Embryonic facial prominence (tissue), 1 donor: ENCODE data around the gene RNPEP.
"Not testable (repeated sequence)": the region's sequence is repeated elsewhere in the genome, so short reads cannot be mapped to it uniquely, and the experiment has no call there.

Experiments
- DNase-seq: peaks from one replicate; pipeline ENCODE4 v3.0.0-alpha.2; 2016; ENCODE audit errors: extremely low spot score

Gene RNPEP

DNA sequence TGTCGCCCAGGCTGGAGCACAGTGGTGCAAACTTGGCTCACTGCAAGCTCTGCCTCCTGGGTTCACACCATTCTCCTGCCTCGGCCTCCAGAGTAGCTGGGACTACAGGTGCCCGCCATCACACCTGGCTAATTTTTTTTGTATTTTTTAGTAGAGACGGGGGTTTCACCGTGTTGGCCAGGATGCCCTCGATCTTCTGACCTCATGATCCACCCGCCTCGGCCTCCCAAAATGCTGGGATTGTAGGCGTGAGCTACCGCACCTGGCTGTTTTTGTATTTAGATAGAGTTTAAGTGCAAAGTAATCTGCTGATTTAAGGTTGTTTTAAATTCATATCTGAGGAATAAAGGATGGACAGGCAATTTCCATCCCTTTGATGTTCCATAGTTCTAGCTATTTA lies 20.1 kb upstream of the RNPEP start:
- DNase-seq = not testable (repeated sequence)

DNA sequence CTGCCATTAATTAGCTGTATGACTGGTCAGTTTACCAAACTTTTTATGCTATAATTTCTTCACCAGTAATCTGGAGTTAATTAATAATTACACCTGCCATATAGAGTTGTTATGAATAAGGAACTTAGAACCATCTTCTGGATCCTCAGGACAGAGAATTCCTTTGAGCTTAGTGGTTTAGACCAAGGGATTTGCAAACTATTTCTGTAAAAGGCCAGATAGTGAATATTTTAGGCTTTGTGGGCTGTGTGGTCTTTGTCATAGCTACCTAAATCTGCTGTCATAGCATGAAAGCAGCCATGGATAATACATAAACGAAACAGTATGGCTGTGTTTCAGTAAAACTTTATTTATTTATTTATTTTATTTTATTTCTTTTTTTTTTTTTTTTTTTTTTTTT lies 18.2 kb upstream of the RNPEP start:
- DNase-seq = no peak

DNA sequence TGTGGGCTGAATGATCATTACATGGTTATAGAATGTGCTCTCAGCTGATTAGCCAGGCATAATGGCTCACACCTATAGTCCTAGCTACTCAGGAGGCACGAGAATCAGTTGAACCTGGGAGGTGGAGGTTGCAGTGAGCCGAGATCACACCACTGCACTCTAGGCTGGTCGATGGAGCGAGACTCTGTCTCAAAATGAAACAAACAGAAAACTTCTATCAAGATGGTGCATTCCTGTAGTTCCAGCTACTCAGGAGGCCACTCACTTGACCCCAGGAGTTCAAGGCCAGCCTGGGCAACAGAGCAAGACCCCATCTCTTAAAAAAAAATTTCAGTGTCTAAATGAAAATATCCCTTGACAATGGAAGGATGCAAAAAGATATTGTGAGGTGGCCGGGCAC lies 16.3 kb upstream of the RNPEP start:
- DNase-seq = no peak

DNA sequence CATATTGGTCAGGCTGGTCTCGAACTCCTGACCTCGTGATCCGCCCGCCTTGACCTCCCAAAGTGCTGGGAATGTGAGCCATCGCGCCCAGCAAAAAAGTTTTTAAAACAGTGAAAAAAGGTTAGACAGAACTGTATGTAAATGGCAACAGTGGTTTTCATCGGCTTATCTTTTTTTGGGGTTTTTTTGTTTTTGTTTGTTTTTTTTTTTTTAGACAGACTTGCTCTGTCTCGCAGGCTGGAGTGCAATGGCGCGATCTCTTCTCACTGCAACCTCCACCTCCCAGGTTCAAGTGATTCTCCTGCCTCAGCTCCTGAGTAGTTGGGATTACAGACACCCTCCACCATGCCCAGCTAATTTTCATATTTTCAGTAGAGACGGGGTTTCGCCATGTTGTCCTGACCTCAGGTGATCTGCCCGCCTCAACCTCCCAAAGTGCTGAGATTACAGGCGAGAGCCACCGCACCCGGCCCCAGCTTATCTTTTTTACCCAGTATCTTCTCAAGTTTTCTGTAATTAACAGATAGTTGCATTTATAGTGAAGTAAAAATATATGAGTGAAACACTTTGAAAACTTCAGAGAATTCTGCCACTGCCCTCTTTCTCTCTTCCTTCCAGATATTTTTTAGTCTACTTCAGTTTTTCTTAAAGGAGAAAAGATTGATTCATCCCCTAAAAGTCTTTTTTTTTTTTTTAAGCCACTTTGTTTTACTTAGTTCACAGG lies 14.1 kb upstream of the RNPEP start:
- DNase-seq = no peak

DNA sequence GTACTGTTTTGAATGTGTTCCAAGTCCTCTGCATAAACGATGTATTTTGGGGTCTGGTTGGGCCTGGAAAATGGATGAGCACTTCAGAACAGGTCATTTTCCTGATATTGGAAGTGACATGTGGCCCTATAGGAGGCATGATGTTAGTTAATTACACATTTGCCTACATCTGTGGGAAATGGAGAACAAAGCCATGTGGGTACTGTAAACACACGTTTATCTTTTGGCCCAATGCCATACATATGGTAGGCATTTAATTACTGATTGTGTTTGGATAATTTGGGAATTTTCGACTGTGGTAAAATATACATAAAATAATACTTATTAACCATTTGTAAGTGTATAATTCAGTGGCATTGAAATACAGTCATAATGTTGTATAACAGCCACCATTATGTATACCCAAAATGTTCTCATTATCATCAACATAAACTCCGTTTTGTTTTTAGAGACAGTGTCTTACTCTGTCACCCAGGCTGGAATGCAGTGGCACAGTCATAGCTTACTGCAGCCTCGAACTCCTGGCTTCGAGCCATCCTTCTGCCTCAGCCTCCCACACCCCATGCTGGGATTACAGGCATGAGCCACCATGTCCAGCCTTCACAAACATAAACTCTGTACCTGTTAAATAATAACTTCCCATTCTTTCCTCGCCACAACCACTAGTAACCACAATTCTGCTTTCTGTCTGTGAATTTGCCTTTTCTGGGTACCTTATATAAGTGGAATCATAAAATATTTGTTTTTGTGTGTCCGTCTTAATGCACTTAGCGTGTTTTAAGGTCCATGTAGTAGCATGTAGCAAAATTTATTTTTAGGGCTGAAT lies 11.9 kb upstream of the RNPEP start:
- no peak for DNase-seq

DNA sequence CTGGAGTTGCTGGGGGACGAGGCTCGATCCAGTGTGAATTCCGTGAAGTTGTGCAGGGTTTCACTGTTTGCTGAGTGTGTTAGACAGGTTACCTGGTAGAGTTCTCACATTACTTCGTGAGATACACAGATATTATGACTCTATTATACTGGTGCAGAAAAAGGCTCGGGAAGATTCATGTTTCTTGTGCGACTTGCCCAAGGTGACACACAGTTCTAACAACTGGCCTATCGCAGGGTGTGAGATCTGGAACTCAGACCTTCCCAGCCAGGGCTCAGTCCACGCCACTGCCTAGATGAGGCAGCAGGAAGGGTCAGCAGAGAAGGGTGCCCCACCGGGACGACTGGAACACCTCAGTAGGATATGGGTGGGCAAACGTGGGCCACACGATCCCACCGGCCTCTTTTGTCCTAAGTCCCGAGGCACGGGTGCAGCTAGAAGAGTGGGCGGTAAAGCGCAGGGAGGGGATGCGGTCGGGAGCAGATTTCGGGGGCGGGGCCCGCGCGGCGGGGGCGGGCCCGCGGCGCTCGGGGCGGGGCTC lies 296 bp upstream of the RNPEP start:
- DNase-seq = no peak

DNA sequence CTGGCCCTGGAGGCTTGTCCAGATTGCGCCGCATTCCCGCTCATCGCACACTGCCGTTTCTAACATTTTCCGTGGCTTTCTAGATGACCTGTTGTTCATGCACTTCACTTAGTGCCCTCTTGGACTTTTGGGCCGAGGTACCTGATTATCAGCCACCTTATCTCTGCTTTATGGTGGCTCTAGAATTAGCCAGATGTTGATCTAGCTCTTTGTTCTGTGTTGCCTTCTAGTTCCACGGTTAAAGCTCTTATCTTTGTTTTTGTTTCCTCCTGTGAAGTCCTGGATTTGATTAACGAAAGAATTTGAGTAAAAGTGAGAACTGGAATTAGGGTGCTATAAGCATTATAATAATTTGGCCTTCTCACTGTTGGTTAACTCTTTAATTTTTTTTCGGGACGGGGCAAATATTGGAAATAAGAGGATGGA lies 945 bp downstream of the RNPEP start:
- no peak for DNase-seq

DNA sequence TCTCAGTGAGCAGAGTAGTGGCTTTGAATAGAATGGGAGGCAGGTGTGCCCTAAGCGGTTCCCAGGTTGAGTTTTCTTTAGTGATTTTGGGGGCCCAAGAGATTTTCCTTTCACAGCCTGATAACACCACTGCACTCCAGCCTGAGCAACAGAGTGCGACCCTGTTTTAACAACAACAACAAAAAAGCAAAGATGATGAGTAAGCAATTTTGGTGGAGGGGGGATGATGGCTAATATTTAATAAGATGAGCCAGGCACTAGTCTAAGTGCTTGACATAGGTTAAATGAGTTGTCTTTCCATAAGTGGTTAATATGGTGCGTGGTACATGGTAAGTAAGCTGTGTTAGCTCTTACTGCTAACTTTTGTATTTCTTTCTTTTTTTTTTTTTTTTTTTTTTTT lies 2.0 kb downstream of the RNPEP start:
- DNase-seq = no peak

DNA sequence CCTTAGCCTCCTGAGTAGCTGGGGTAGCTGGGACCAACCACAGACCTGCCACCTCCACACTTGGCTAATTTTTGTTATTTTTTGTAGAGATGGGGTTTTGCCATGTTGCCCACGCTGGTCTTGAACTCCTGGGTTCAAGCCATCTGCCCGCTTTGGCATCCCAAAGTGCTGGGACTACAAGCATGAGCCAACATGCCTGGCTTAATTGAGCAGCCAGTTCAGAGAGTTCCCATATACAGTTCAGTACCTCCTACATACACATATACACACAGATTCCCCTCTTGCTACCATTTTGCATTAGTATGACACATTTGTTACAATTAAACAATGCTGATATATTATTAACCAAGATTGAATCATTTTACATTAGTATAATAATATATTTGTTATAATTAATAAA lies 2.9 kb downstream of the RNPEP start:
- DNase-seq = no peak

DNA sequence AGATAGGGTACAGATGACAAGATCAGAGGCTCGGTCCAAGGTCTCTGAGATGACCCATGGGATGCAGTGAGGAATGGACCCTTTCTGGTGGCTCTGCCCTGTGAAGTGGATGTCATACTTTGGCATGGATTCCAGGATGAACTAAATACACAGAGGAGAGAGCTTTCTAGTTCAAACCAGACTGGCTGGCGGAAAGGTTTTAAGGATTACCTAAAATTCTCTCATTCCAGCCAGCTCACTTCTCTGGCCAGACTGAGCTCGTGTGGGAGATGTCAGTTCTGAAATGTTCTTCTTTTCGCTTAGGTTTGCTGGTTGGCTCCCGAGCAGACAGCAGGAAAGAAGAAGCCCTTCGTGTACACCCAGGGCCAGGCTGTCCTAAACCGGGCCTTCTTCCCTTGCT lies 6.2 kb downstream of the RNPEP start:
- DNase-seq = no peak

DNA sequence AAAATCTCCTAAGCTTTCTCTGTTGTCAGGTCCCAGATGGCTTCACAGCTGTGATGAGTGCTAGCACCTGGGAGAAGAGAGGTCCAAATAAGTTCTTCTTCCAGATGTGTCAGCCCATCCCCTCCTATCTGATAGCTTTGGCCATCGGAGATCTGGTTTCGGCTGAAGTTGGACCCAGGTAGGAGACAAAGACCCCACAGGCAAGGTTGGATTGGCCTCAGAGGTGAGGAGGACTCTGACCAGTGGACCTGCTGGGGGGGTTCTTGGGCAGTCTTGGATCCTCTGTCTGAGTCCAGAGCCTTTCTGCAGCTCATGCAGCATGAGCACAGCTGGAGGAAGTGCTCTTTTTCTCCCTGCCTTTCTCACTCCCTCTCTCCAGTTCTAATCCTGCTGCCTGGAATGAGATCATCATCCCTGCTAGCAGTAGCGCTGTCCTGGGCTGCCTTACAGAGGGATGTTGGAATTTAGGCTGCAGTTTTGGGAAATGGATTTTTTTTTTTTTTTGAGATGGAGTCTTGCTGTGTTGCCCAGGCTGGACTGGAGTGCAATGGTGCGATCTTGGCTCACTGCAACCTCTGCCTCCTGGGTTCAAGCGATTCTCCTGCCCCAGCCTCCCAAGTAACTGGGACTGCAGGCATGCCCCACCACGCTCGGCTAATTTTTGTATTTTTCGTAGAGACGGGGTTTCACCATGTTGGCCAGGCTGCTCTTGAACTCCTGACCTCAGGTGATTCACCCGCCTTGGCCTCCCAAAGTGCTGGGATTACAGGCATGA lies 7.1 kb downstream of the RNPEP start:
- DNase-seq = no peak

DNA sequence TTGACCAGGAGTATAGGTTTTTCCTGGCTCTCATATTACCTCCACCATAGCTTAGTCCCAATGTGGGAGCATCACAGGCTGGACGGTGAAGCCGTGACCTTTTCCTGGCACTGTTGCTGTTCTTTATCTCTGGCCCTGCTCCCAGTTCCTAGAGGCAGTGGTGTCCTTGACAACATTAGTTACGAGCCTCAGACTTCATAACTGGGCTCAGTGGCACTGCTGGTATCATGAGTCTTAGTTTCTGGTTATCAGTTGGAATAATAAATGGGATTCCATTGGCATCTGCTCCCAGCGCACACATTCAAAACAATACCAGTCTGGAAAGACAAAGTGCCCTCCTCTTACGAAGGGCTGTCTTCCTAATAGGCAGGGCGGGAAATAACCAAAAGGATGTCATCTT lies 8.0 kb downstream of the RNPEP start:
- DNase-seq = no peak

DNA sequence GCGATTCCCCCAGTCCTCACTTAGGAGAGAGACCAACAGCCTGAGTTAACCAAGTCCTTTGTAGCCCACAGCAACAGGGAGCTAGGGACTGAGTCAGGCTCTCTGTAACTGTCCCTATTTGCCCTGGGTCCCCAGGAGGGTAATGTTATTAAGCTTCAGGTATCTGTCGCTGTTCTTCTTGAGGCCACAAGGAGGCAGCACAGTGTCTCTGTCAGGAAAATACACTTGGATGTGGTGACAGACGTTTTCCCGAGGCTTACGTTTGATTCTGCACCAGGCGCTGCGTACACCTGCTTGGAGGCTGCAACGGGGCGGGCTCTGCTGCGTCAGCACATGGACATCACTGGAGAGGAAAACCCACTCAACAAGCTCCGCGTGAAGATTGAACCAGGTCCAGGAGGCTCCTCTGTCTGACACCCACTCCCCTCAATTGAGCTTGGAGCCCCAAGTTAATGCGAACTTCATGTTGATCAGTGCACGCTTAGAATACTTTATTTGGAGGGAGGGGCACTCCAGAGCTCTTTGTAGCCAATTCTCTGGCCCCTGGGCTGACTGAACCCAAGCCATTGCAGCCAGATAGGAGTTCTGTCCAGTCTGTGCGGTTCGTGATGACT lies 17.3 kb downstream of the RNPEP start:
- no peak for DNase-seq

DNA sequence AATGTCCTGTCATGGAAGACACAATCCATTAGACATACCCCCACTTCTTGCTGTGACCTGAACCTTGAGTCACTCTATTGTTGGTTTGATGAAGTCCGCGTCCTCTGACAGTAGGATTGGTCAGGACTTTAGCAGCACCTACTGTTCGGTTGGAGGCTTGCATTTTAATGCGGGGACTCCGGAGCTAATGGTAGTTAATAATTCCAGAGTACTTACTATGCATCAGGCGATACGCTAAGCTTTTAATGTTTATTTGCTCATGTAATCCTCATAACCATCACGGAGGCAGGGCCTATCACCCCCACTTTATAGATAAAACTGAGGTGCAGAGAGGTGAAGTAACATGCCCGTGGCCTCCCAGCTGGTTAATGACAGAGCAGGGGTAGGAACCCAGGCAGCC lies 20.1 kb downstream of the RNPEP start:
- no peak for DNase-seq

DNA sequence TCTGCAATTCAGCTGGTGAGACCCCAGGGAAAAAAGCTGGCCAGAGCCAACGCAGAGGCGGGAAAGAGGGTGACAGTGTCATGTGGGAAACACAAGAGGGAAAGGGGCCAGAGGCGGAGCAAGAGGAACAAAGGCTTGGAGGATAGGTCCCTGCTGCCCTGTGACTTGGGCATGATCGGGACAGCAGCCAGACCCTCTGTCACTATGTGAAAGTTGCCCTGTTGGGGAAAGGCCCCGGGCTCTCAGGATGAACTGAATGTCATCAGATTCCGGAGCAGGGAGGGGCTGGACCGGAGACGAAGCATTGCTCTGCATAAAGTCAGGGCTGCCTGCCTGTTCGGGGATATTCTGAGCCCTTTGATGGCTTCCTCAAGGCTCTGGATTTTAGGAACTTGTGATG lies 22.3 kb downstream of the RNPEP start:
- DNase-seq = no peak

DNA sequence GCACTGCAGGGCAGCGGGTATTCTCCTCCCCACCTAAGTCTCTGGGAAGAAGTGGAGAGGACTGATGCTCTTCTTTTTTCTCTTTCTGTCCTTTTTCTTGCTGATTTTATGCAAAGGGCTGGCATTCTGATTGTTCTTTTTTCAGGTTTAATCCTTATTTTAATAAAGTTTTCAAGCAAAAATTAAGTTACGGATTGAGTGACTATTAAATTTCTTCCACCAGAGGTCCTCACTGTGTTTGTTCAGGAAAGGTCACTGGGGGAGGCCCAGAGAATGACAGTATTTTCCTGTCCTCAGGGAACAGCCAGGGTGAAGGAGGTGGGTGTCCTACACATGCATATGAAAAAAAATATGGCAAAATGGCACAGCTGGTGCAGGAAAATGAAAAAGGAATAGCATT lies 23.5 kb downstream of the RNPEP start:
- DNase-seq = no peak

DNA sequence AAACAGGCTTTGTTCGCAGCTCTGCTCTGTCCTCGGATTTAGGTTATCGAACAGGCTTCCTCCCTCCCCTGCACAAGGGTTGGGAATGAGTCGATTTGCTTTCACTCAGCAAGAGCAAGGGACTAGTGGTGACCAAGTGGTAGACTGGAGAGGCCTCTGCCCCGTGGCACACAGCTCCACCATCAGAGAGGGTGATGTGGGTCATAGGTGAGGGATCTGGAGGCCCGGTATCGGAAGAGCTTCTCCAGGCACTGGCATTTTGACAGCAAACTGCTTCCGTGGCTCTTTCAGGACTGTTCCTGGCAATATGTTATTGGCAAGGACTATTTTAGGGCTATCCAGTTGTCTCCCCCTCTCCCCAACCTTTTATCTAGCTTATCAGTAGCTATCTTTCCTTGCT lies 24.9 kb downstream of the RNPEP start:
- DNase-seq = no peak

DNA sequence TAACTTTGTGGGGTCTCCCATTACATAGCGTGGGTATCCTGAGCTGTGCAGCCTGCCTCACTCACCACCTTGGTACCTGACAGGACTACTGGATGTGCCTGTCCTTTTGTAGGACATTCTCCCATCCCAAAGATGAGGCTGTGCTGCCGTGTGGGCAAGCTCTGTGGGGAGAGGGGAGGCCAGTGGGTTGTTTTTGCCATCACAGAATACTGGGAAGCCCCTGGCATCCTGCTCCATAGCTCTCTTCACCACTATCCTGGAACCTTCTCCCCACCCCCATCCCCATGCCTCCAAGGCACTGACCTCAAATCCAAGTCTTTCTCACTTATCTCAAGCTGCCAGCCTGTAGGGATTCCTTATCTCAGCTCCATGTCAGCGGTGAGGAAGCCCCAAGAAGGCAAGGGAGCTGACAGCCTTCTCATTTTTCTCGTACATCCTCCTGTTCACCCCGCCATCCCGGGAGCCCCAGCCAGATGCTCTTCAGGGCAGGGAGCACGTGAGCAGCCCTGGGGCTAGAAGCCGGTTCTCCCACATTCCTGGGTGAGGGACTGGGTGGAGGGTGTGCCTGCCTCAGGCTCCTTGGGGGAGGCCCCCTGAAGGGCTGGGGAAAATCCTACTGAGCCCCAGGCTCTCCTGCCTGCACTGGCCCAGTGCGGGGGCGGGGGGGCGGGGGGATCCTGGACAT lies 25.5 kb downstream of the RNPEP start:
- DNase-seq = no peak

DNA sequence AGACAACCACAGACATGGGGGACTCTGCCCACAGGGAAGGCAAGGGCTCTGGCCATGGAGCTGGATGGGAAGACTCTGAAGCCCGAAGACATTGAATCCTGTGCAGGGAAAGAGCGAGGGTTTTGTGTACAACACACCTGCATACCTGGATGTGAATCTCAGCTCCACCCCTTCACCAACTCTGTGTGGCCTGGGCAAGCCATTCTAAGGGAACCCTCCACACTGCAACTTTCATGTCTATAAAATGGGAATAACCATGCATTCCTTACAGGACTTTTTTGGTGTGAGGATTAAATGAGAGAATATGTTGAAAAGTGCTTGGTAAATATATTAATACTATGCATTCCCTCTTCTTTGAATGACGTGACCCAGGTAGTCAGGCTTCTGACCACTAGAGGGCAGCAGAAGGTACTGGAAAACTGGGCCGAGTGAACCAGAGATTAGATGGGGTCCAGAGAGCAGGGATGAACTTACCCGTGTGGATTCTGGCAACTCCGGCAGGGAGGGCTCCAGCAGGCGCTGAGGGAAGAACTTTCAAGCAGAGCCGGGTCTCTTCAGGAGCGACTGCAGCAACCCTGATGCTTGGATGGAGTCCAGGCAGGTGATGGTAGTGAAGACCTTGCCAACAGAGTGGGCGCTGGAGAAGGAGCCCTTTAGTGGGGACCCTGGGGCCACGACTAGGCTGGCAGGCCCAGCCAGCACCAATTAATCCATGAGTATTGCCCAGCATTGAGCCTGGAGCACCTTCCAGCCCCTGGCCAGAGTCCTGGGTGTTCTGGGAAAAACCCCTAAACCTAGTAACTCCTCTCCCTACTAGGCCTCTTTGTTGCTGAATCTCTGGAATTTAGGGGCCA lies 27.1 kb downstream of the RNPEP start:
- DNase-seq = peak; percentile 85
